HepG2 (cell line): Measurements from ENCODE around the gene LATS2. TPM values are rescaled to one million over a fixed set of nuclear protein-coding genes. Genes with fewer than 3 reads are reported as not detected.

Experiments
- ATAC-seq: fragments of 200-7000 bp; cut with Tn5 transposase; 3 replicates; pipeline ENCODE4 v1.9.1; 2020; ENCODE audit warnings: mild to moderate bottlenecking, moderate library complexity
- BruUV-seq: library from RNA; stranded (reverse); fragments of 400-500 nt; replicated peaks from 2 replicates; lab custom pipeline; 2021; lab: Mats Ljungman, UMichigan
- CTCF ChIA-PET: fragments of 300-600 bp; formaldehyde crosslinking; extraction: SDS; loops from one replicate; lab custom pipeline; 2021; ENCODE audit warnings: low total read pairs, inconsistent platforms, low intra/inter-chr PET ratio; lab: Yijun Ruan, JAX
- POLR2A ChIA-PET: fragments of 350-600 bp; sonication (Branson Sonifier 250); formaldehyde crosslinking; loops from one replicate; lab custom pipeline; 2020; ENCODE audit warnings: antibody characterized with exemption, inconsistent platforms; lab: Yijun Ruan, JAX
- DNase-seq: peaks from one replicate; pipeline ENCODE4 v3.0.0-alpha.2; 2015; ENCODE audit warnings: low spot score
- FAIRE-seq: peaks from 3 replicates; lab custom pipeline; 2011; peaks lifted over from hg19 to GRCh38; lab: Jason Lieb, UNC
- H2AFZ ChIP-seq: one replicate; pipeline ENCODE4 v1.6.1; 2011; ENCODE audit warnings: low read length, inconsistent platforms
- H3K27ac ChIP-seq: fragments of 300-600 bp; 3 replicates; pipeline ENCODE4 v1.8.0; 2011; ENCODE audit warnings: mixed run types, mild to moderate bottlenecking, mixed read lengths, low read length, inconsistent platforms; ENCODE audit not compliant: insufficient read depth; ENCODE audit errors: extremely low read length
- H3K27me3 ChIP-seq, 2 experiments: fragments of 200-600 bp in 1 of 2; 2 replicates in 1 of 2; 3 replicates in 1 of 2; pipeline versions ENCODE4 v1.6.0 to v1.8.0; 2011; ENCODE audit warnings: low read length in 2 of 2, mild to moderate bottlenecking in 2 of 2, moderate library complexity in 2 of 2, inconsistent platforms in 1 of 2; ENCODE audit not compliant: insufficient read depth in 2 of 2, control insufficient read depth in 1 of 2
- H3K36me3 ChIP-seq, 2 experiments: fragments of 200-600 bp in 1 of 2; replicated peaks in 1 of 2; 2 replicates in 1 of 2; 3 replicates in 1 of 2; pipeline versions ENCODE4 v1.5.1 to v1.8.0; 2011; ENCODE audit warnings: low read length in 2 of 2, inconsistent platforms in 1 of 2; ENCODE audit not compliant: insufficient read depth in 2 of 2, control insufficient read depth in 1 of 2
- H3K4me1 ChIP-seq: 2 replicates; pipeline ENCODE4 v1.5.1; 2012; ENCODE audit warnings: low read length, inconsistent platforms; ENCODE audit not compliant: insufficient read depth
- H3K4me2 ChIP-seq: 2 replicates; pipeline ENCODE4 v1.6.0; 2011; ENCODE audit warnings: low read depth, low read length, inconsistent platforms
- H3K4me3 ChIP-seq, 3 experiments: fragments of 200-600 bp in 1 of 3; sonication (generic), shearing (Covaris generic) in 1 of 3; replicated peaks in 1 of 3; 2 replicates each; pipeline ENCODE4 v1.5.1; 2011 to 2016; ENCODE audit warnings: low read length in 3 of 3, inconsistent platforms in 2 of 3, low read depth in 2 of 3, mild to moderate bottlenecking in 2 of 3, control low read depth in 1 of 3, mixed read lengths in 1 of 3; ENCODE audit not compliant: insufficient read depth in 1 of 3
- H3K79me2 ChIP-seq: one replicate; pipeline ENCODE4 v1.6.1; 2011; ENCODE audit warnings: low read length, inconsistent platforms; ENCODE audit not compliant: insufficient read depth
- H3K9ac ChIP-seq: 2 replicates; pipeline ENCODE4 v1.6.0; 2011; ENCODE audit warnings: mild to moderate bottlenecking, low read depth, low read length, inconsistent platforms; ENCODE audit not compliant: insufficient read depth
- H3K9me3 ChIP-seq: 2 replicates; pipeline ENCODE4 v1.5.1; 2012; ENCODE audit warnings: mild to moderate bottlenecking, low read length
- H4K20me1 ChIP-seq: 2 replicates; pipeline ENCODE4 v1.6.0; 2011; ENCODE audit warnings: inconsistent platforms, mild to moderate bottlenecking, low read length, moderate library complexity; ENCODE audit not compliant: insufficient read depth
- PAX8 ChIP-seq: sonication (generic); formaldehyde crosslinking; IDR thresholded peaks from 2 replicates; pipeline ENCODE4 v1.8.0; 2022; ENCODE audit warnings: mild to moderate bottlenecking, missing genetic modification reagents, borderline replicate concordance
- ZNF780A ChIP-seq: sonication (generic); formaldehyde crosslinking; IDR thresholded peaks from 2 replicates; pipeline ENCODE4 v1.8.0; 2022; ENCODE audit warnings: mild to moderate bottlenecking, missing genetic modification reagents, moderate library complexity
- WGBS: methylation state at CpG from one replicate; pipeline ENCODE4 v1.1.6; 2017; ENCODE audit warnings: low lambda C conversion rate; 5-methylcytosine and 5-hydroxymethylcytosine counted together
- in situ Hi-C: cut with HindIII; loops from 2 replicates; pipeline ENCODE4 v1.10.0; 2017; ENCODE audit warnings: low pct_unique_long_range_greater_than_20kb; ENCODE audit not compliant: extremely low pct_ligation_motif_present
- intact Hi-C: fragments of 100-400 bp; cut with micrococcal nuclease; formaldehyde crosslinking; loops from one replicate; pipeline ENCODE4 v1.10.0; 2022; ENCODE audit not compliant: unreplicated experiment
- polyA plus RNA-seq, 8 experiments: library from polyadenylated mRNA; depleted of rRNA in 3 of 8; stranded (reverse) in 7 of 8; unstranded in 1 of 8; fragments of >200 nt; fragmentation: Illumina TruSeq in 4 of 8; extraction: Trizol in 4 of 8; gene quantifications; 2 replicates each; pipeline versions ENCODE4 v1.2.1 to v1.2.3, GENCODE V29; 2011 to 2016; ENCODE audit warnings: low read depth in 4 of 8, missing spikeins in 1 of 8, mixed read lengths in 1 of 8; ENCODE audit not compliant: insufficient read depth in 1 of 8
- total RNA-seq, 5 experiments: library from RNA; depleted of rRNA; stranded (reverse); fragments of >200 nt; fragmentation: Illumina TruSeq; extraction: Trizol; gene quantifications; 2 replicates each; pipeline ENCODE4 v1.2.3, GENCODE V29; 2016; ENCODE audit warnings: low read depth in 1 of 5
- TF ChIP-seq, protein P1 (sequence below): sonication (generic); formaldehyde crosslinking; IDR thresholded peaks from 2 replicates; pipeline ENCODE4 v1.4.0; 2020; ENCODE audit warnings: mild to moderate bottlenecking, missing genetic modification reagents
- TF ChIP-seq, protein P2 (sequence below): sonication (generic); formaldehyde crosslinking; IDR thresholded peaks from 2 replicates; pipeline ENCODE4 v1.4.0; 2020; ENCODE audit warnings: missing genetic modification reagents
- TF ChIP-seq, protein P3 (sequence below): sonication (generic); formaldehyde crosslinking; IDR thresholded peaks from one replicate; pipeline ENCODE4 v1.5.1; 2020; ENCODE audit warnings: mild to moderate bottlenecking, missing genetic modification reagents; ENCODE audit errors: not compliant biosample characterization

Gene LATS2
- total and polyA plus RNA-seq, 2 of the 13 experiments (the other 11 are each of a cell fraction or from before 2014, with no cell fraction given), result 7.3 to 8.5 TPM

DNA sequence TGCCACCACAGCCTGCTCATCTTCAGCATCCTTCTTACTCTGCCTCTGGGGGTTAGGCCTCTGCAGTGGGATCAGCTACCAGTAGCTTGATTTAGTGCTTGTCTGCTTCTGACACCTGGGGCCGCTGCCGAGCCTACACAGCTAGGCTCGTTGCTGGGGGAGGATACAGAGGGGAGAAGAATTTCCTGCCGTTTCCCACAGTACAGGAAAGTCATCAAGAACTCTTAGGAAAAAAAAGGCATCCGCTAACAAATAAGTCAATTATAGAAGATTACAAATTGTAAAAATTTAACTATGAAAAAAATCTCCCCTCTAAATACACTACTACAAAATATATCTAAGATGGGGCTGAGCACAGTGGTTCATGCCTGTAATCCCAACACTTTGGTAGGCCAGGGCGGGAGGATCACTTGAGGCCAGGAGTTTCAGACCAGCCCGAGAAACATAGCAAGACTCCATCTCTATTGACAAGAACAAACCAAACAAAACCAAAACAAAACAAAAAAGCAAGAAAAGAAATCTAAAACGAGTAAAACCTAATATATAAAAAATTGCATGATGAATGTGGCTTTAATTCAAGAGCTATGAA is 26.7 kb downstream of the LATS2 start (continued):
- TF ChIP-seq, protein P1, sequence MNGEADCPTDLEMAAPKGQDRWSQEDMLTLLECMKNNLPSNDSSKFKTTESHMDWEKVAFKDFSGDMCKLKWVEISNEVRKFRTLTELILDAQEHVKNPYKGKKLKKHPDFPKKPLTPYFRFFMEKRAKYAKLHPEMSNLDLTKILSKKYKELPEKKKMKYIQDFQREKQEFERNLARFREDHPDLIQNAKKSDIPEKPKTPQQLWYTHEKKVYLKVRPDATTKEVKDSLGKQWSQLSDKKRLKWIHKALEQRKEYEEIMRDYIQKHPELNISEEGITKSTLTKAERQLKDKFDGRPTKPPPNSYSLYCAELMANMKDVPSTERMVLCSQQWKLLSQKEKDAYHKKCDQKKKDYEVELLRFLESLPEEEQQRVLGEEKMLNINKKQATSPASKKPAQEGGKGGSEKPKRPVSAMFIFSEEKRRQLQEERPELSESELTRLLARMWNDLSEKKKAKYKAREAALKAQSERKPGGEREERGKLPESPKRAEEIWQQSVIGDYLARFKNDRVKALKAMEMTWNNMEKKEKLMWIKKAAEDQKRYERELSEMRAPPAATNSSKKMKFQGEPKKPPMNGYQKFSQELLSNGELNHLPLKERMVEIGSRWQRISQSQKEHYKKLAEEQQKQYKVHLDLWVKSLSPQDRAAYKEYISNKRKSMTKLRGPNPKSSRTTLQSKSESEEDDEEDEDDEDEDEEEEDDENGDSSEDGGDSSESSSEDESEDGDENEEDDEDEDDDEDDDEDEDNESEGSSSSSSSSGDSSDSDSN, result no peak
- no peak for TF ChIP-seq PAX8 (CRISPR knock-in tag)
- TF ChIP-seq, protein P2, sequence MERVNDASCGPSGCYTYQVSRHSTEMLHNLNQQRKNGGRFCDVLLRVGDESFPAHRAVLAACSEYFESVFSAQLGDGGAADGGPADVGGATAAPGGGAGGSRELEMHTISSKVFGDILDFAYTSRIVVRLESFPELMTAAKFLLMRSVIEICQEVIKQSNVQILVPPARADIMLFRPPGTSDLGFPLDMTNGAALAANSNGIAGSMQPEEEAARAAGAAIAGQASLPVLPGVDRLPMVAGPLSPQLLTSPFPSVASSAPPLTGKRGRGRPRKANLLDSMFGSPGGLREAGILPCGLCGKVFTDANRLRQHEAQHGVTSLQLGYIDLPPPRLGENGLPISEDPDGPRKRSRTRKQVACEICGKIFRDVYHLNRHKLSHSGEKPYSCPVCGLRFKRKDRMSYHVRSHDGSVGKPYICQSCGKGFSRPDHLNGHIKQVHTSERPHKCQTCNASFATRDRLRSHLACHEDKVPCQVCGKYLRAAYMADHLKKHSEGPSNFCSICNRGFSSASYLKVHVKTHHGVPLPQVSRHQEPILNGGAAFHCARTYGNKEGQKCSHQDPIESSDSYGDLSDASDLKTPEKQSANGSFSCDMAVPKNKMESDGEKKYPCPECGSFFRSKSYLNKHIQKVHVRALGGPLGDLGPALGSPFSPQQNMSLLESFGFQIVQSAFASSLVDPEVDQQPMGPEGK (CRISPR knock-in tag), result no peak
- TF ChIP-seq ZNF780A, result no peak

DNA sequence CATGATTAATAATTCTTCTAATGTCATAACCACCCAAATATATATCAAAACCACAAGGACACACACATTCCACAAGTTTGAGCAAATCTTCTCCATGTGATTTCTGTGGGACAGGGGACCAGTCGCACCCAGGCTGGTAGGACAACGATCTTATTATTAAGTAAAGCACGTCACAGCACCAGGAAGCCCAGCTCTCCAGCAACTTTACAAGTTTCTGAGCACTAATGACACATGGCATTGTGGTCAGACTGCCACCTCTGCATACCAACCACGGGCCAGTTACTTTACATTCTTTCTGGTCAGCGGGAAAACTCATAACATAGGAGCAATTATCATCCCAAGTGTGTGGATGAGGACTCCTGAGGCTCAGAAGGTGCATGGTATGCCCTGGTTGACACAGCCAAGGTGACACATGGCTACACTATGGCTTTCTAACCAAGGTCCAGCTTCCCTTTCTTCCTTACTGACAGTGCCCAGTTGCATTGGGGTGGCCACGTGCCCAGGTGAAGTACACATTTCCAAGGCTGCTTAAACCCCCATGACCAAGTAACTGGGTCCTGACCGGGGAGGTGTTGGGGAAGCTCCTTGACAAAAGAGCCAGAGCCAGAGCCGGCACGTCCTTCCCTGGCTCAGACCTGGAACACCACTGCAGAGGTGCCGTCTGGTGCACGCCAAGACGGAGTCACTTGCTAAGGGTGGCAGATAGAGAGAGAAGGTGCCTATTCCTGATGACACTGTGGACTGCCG is 27.4 kb downstream of the LATS2 start:
- no TSS peak for BruUV-seq
- peaks cover 17% of the 10 kb centered on the region for H3K4me1 ChIP-seq
- H2AFZ ChIP-seq, result no peak overlapping the region
- H3K27me3 ChIP-seq, result no peaks in the 10 kb centered on the region
- H3K79me2 ChIP-seq, result peaks cover 80% of the 10 kb centered on the region
- FAIRE-seq (no peak), ATAC-seq (no peak; the same call in 2 of the 3 replicates), DNase-seq (no peak)
- ChIA-PET POLR2A (no interaction called here), CTCF (no interaction called here)
- in situ Hi-C loops, result no loop called here
- no peak overlapping the region for H3K4me3 ChIP-seq
- WGBS, result 98% methylated on average over 9 of the region's 13 CpGs
- H3K36me3 ChIP-seq, result peaks cover 0 to 17% of the 10 kb centered on the region in 2 experiments; a peak in 3 of 5 replicates
- H3K4me2 ChIP-seq, result no peak overlapping the region
- no peak overlapping the region for H3K9ac ChIP-seq
- intact Hi-C loops, result no loop called here
- no peak overlapping the region for H3K27ac ChIP-seq
- peaks cover 26% of the 10 kb centered on the region for H4K20me1 ChIP-seq
- H3K9me3 ChIP-seq, result no peaks in the 10 kb centered on the region
- TF ChIP-seq, protein P3, sequence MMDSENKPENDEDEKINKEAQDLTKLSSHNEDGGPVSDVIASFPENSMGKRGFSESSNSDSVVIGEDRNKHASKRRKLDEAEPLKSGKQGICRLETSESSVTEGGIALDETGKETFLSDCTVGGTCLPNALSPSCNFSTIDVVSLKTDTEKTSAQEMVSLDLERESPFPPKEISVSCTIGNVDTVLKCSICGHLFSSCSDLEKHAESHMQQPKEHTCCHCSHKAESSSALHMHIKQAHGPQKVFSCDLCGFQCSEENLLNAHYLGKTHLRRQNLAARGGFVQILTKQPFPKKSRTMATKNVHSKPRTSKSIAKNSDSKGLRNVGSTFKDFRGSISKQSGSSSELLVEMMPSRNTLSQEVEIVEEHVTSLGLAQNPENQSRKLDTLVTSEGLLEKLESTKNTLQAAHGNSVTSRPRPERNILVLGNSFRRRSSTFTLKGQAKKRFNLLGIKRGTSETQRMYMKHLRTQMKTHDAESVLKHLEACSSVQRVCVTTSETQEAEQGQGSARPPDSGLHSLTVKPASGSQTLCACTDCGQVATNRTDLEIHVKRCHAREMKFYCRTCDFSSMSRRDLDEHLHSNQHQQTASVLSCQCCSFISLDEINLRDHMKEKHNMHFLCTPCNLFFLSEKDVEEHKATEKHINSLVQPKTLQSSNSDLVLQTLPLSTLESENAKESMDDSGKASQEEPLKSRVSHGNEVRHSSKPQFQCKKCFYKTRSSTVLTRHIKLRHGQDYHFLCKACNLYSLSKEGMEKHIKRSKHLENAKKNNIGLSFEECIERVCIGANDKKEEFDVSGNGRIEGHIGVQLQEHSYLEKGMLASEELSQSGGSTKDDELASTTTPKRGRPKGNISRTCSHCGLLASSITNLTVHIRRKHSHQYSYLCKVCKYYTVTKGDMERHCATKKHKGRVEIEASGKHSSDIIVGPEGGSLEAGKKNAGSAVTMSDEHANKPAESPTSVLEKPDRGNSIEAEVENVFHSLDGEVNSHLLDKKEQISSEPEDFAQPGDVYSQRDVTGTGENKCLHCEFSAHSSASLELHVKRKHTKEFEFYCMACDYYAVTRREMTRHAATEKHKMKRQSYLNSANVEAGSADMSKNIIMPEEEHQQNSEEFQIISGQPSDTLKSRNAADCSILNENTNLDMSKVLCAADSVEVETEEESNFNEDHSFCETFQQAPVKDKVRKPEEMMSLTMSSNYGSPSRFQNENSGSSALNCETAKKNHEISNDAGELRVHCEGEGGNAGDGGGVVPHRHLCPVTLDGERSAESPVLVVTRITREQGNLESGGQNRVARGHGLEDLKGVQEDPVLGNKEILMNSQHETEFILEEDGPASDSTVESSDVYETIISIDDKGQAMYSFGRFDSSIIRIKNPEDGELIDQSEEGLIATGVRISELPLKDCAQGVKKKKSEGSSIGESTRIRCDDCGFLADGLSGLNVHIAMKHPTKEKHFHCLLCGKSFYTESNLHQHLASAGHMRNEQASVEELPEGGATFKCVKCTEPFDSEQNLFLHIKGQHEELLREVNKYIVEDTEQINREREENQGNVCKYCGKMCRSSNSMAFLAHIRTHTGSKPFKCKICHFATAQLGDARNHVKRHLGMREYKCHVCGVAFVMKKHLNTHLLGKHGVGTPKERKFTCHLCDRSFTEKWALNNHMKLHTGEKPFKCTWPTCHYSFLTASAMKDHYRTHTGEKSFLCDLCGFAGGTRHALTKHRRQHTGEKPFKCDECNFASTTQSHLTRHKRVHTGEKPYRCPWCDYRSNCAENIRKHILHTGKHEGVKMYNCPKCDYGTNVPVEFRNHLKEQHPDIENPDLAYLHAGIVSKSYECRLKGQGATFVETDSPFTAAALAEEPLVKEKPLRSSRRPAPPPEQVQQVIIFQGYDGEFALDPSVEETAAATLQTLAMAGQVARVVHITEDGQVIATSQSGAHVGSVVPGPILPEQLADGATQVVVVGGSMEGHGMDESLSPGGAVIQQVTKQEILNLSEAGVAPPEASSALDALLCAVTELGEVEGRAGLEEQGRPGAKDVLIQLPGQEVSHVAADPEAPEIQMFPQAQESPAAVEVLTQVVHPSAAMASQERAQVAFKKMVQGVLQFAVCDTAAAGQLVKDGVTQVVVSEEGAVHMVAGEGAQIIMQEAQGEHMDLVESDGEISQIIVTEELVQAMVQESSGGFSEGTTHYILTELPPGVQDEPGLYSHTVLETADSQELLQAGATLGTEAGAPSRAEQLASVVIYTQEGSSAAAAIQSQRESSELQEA (CRISPR knock-in tag), result no peak
